ENCODE data around the gene PLEKHG4.

PLEKHG4 gene

DNA sequence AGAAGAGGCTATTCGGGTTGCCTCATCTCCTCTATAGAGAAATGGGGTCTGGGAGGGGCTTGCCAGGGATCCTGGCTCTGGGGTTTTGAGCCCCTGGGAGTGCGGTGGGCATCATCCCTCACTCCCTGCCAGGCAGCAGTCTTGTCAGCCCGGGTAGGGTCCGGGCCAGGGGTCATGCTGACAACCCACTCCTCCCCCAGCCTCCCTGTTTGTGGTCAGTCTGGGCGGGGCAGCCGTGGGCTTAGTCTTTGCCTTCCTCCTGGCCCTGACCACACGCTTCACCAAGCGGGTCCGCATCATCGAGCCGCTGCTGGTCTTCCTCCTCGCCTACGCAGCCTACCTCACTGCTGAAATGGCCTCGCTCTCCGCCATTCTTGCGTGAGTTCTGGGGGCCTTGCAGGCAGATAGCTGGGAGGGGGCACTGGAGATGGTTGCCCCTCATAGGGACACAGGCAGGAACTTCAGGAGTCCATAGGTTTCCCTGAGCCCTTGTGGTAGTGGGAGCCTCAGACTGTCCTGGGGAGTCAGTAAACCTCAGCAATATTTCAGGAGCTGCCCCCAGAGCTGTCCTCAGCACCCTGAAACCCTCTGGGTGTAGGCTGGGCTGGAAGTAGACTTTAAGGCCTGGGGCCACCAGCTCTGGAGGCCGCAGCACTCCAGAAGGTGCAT lies 23.6 kb upstream of the PLEKHG4 start:
- Histone ChIP-seq H3K4me1 (ENCODE audit: insufficient read depth, low read length) (no peaks in the 10 kb centered on the region), H2AFZ (ENCODE audit: low read depth, low read length) (no peak overlapping the region), H3K27me3 (ENCODE audit: insufficient read depth, low read length, poor library complexity) (peaks cover under 1% of the 10 kb centered on the region), H3K27ac (ENCODE audit: low read length) (no peak overlapping the region), H3K36me3 (ENCODE audit: insufficient read depth, low read length) (no peaks in the 10 kb centered on the region), H3K9me3 (ENCODE audit: insufficient read depth, low read length, severe bottlenecking) (no peaks in the 10 kb centered on the region), H4K20me1 (ENCODE audit: insufficient read depth, low read length) (no peaks in the 10 kb centered on the region), H3K4me3 (ENCODE audit: low read depth in 1 of 2, low read length in 2 of 2) (no peak overlapping the region), H3K79me2 (ENCODE audit: insufficient read depth, low read length) (no peaks in the 10 kb centered on the region), H3K9ac (ENCODE audit: low read depth, low read length) (no peak overlapping the region), H3K4me2 (ENCODE audit: insufficient read depth, low read length) (no peak overlapping the region)
- ATAC-seq (ENCODE audit: insufficient read depth, low read depth) (no peak), DNase-seq (no peak)
- TF ChIP-seq EZH2 (IDR thresholded peaks at IDR 0.05; ENCODE audit: borderline replicate concordance, low read depth, low read length, severe bottlenecking), result no peak
- TF ChIP-seq CTCF (IDR thresholded peaks at IDR 0.05; ENCODE audit: borderline replicate concordance, extremely low read depth, low read length, poor library complexity, severe bottlenecking), result no peak

GRCh38 chr16:67256701-67257230 lies 22.6 kb upstream of the PLEKHG4 start:
- Histone ChIP-seq H3K9me3 (ENCODE audit: insufficient read depth, low read length, severe bottlenecking) (no peaks in the 10 kb centered on the region), H3K36me3 (ENCODE audit: insufficient read depth, low read length) (no peaks in the 10 kb centered on the region), H3K9ac (ENCODE audit: low read depth, low read length) (no peak overlapping the region), H3K4me3 (ENCODE audit: low read depth in 1 of 2, low read length in 2 of 2) (no peak overlapping the region), H3K4me1 (ENCODE audit: insufficient read depth, low read length) (no peaks in the 10 kb centered on the region), H3K27me3 (ENCODE audit: insufficient read depth, low read length, poor library complexity) (peaks cover 4% of the 10 kb centered on the region), H3K27ac (ENCODE audit: low read length) (no peak overlapping the region), H2AFZ (ENCODE audit: low read depth, low read length) (no peak overlapping the region), H3K4me2 (ENCODE audit: insufficient read depth, low read length) (no peak overlapping the region), H4K20me1 (ENCODE audit: insufficient read depth, low read length) (no peaks in the 10 kb centered on the region), H3K79me2 (ENCODE audit: insufficient read depth, low read length) (no peaks in the 10 kb centered on the region)
- TF ChIP-seq CTCF (IDR thresholded peaks at IDR 0.05; ENCODE audit: borderline replicate concordance, extremely low read depth, low read length, poor library complexity, severe bottlenecking) (no peak), EZH2 (IDR thresholded peaks at IDR 0.05; ENCODE audit: borderline replicate concordance, low read depth, low read length, severe bottlenecking) (no peak)
- ATAC-seq (ENCODE audit: insufficient read depth, low read depth), result no peak
- DNase-seq, result no peak

DNA sequence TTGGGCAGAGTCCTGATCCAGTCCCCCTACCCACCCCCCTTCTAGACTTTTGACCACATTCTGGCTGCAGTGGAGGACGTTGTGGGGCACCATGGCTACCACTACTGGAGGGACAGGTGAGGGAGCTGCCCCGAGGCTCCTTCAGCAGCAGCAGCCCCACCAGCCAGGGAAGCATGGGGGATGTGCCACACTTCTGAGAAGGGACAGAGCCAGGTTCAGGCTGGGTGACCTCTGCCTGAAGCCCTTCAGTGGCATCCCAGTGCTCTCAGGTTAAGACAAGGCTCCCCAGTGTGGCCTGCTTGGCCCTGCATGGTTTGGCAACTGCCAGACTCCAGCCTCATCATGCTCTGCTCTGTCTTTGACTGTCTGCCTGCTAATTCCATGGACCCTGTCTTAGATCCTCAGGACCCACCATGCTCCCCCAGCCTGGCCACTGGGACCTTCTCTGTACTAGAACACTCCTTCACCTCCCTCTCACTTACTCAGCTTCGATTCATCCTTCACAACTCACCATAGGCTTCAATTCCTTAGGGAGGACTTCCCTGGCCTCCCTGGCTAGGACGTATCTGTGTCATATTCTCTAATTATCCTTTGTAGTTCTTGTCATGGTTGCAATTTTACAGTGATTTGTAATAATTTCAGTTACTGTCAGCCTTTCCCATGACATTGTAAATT lies 21.7 kb upstream of the PLEKHG4 start:
- no peak overlapping the region for H3K4me2 ChIP-seq (ENCODE audit: insufficient read depth, low read length)
- no peak overlapping the region for H3K27ac ChIP-seq (ENCODE audit: low read length)
- no peak overlapping the region for H3K9ac ChIP-seq (ENCODE audit: low read depth, low read length)
- ATAC-seq (ENCODE audit: insufficient read depth, low read depth), result no peak
- H2AFZ ChIP-seq (ENCODE audit: low read depth, low read length), result no peak overlapping the region
- no peaks in the 10 kb centered on the region for H3K4me1 ChIP-seq (ENCODE audit: insufficient read depth, low read length)
- no peak for DNase-seq
- H4K20me1 ChIP-seq (ENCODE audit: insufficient read depth, low read length), result no peaks in the 10 kb centered on the region
- H3K36me3 ChIP-seq (ENCODE audit: insufficient read depth, low read length), result no peaks in the 10 kb centered on the region
- no peaks in the 10 kb centered on the region for H3K9me3 ChIP-seq (ENCODE audit: insufficient read depth, low read length, severe bottlenecking)
- no peak for TF ChIP-seq CTCF (IDR thresholded peaks at IDR 0.05; ENCODE audit: borderline replicate concordance, extremely low read depth, low read length, poor library complexity, severe bottlenecking)
- no peak for TF ChIP-seq EZH2 (IDR thresholded peaks at IDR 0.05; ENCODE audit: borderline replicate concordance, low read depth, low read length, severe bottlenecking)
- no peak overlapping the region for H3K4me3 ChIP-seq (ENCODE audit: low read depth in 1 of 2, low read length in 2 of 2)
- no peaks in the 10 kb centered on the region for H3K79me2 ChIP-seq (ENCODE audit: insufficient read depth, low read length)
- peaks cover 7% of the 10 kb centered on the region for H3K27me3 ChIP-seq (ENCODE audit: insufficient read depth, low read length, poor library complexity)
